GM10266 (cell line): ENCODE results near the gene PLPP3.

Experiments
- DNase-seq: peaks from one replicate; pipeline ENCODE4 v3.0.0; 2012; ENCODE audit errors: extremely low spot score
- TF ChIP-seq, protein P1 (sequence below): IDR thresholded peaks from 2 replicates; pipeline ENCODE4 v1.5.1; 2012; ENCODE audit warnings: mild to moderate bottlenecking, low read depth; ENCODE audit not compliant: control insufficient read depth, insufficient read depth; ENCODE audit errors: missing control alignments

Gene PLPP3

GRCh38 chr1:56545711-56546110, 33.7 kb downstream of the PLPP3 start:
- TF ChIP-seq, protein P1, sequence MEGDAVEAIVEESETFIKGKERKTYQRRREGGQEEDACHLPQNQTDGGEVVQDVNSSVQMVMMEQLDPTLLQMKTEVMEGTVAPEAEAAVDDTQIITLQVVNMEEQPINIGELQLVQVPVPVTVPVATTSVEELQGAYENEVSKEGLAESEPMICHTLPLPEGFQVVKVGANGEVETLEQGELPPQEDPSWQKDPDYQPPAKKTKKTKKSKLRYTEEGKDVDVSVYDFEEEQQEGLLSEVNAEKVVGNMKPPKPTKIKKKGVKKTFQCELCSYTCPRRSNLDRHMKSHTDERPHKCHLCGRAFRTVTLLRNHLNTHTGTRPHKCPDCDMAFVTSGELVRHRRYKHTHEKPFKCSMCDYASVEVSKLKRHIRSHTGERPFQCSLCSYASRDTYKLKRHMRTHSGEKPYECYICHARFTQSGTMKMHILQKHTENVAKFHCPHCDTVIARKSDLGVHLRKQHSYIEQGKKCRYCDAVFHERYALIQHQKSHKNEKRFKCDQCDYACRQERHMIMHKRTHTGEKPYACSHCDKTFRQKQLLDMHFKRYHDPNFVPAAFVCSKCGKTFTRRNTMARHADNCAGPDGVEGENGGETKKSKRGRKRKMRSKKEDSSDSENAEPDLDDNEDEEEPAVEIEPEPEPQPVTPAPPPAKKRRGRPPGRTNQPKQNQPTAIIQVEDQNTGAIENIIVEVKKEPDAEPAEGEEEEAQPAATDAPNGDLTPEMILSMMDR = no peak
- no peak for DNase-seq

DNA sequence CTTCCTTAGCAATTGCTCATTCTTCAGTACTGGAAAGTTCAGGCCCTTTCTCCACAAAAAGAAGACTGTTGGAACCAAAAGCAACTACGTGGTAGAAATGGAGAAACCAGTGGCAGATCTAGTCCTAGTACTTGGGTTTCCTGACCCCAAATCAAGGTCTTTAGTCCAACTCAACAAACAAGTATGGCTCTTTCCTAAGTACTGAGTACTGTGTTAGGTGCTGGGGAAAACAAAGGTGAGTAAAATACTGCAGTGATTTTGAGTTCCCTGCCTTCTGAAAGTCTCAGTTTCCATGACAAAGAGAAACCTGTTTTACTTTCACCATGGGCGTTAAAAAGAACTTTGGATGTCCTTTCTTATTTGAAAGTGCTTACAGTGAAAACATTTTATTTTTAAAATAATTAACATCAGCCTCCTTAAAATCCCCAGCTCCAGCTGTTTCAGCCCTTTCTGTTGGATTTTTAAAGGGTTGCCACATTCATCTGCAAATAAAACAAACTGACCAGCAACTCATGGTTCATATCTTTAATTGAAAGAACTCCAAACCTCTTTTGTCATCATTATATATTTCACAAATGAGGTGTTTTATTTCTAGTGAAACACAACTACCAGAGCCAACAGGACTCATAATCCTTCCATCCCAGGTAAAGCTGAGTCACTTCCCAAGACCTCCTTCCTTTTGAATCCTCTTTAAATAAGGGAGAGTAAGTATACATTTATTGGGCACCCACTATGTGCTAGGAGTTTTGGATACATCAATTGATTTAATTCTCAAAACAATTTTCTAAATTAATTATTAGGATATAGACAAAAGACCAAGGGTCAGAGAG, 35.4 kb downstream of the PLPP3 start:
- DNase-seq = no peak
- TF ChIP-seq, protein P1 = no peak

GRCh38 chr1:56542651-56543050, 36.7 kb downstream of the PLPP3 start:
- DNase-seq = no peak
- TF ChIP-seq, protein P1 = no peak

- TF ChIP-seq, protein P1 = no peak
- DNase-seq = no peak
Measured at GRCh38 chr1:56541408-56541807, 38.0 kb downstream of the PLPP3 start.

DNA sequence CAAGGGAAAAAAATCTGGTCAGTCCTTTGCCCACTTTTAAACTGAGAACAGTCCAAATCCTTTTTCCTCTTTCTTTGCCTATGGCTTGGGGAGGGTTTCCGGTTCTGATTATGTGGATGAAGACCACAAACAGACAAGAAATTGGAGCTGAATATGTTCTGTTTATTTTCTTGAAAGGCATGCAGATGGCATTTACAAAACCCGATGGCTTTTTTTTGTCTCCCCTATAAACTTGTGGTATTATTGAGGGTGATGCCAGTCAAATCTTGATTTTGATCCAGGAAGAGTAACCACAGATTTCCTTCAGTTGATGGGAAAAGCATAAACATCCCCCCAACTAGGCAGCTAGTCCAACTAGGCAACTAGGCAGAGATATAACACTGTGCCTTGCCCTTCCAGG, 38.9 kb downstream of the PLPP3 start:
- DNase-seq = no peak
- TF ChIP-seq, protein P1 = no peak

DNA sequence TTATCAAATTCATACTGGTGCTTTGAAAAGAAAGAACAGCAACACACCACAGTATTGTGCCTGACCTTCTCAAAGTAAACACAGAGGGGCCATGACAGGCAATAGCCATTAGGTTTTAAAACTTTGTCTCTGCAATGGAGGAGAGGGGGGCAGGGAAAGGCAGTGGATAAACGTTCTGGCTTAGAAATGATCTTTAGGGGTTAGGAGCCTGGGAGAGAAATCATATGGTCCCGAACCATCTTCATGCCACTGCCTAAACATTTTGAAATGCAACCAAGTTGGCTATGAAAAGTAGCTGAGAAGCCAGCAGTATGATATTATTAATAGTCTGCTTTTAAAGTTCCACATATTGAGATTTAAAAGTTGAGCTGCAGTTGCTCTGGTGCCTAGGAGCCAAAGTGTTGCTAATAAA, 39.8 kb downstream of the PLPP3 start:
- no peak for DNase-seq
- TF ChIP-seq, protein P1 = no peak

- TF ChIP-seq, protein P1 = no peak
- no peak for DNase-seq
Measured at GRCh38 chr1:56538532-56538931, 40.8 kb downstream of the PLPP3 start.
